OCI-LY7 (cell line): ENCODE data around the gene NACA. TPM values are rescaled to one million over a fixed set of nuclear protein-coding genes. Genes with fewer than 3 reads are reported as not detected.

Experiments
- BruUV-seq: library from RNA; stranded (reverse); fragments of 400-500 nt; replicated peaks from 2 replicates; lab custom pipeline; 2021; lab: Mats Ljungman, UMichigan
- CTCF ChIA-PET: fragments of 300-600 bp; sonication (Branson Sonifier 250); formaldehyde crosslinking; loops from one replicate; lab custom pipeline; 2022; ENCODE audit warnings: antibody characterized with exemption; ENCODE audit not compliant: unreplicated experiment; lab: Charles Lee
- POLR2A ChIA-PET: fragments of 300-600 bp; sonication (Branson Sonifier 250); formaldehyde crosslinking; loops from one replicate; lab custom pipeline; 2022; ENCODE audit warnings: antibody characterized with exemption; lab: Charles Lee
- DNase-seq: peaks from one replicate; pipeline ENCODE4 v3.0.0-alpha.2; 2015; ENCODE audit warnings: low spot score
- H2AFZ ChIP-seq: fragments of 200-600 bp; sonication (generic), shearing (Covaris generic); 2 replicates; pipeline ENCODE4 v1.6.1; 2014; ENCODE audit warnings: mild to moderate bottlenecking, antibody characterized with exemption, low read length, moderate library complexity
- H3K27ac ChIP-seq: fragments of 200-600 bp; sonication (generic); 2 replicates; pipeline ENCODE4 v1.5.1; 2014; ENCODE audit warnings: mixed run types, low read depth, mild to moderate bottlenecking, moderate library complexity, low read length, inconsistent platforms; ENCODE audit not compliant: poor library complexity, severe bottlenecking
- H3K36me3 ChIP-seq: fragments of 200-600 bp; sonication (generic); 2 replicates; pipeline ENCODE4 v1.6.1; 2014; ENCODE audit warnings: mild to moderate bottlenecking, antibody characterized with exemption, low read length, moderate library complexity, mixed read lengths; ENCODE audit not compliant: insufficient read depth
- H3K4me1 ChIP-seq: fragments of 200-600 bp; sonication (generic); 2 replicates; pipeline ENCODE4 v1.5.1; 2014; ENCODE audit warnings: mild to moderate bottlenecking, low read length; ENCODE audit not compliant: insufficient read depth, poor library complexity, severe bottlenecking
- H3K4me2 ChIP-seq: fragments of 200-600 bp; sonication (generic); 2 replicates; pipeline ENCODE4 v1.6.1; 2014; ENCODE audit warnings: mild to moderate bottlenecking, low read length
- H3K4me3 ChIP-seq: fragments of 200-600 bp; sonication (generic); 2 replicates; pipeline ENCODE4 v1.5.1; 2014; ENCODE audit warnings: mild to moderate bottlenecking, low read depth, low read length; ENCODE audit not compliant: poor library complexity, severe bottlenecking
- H3K79me2 ChIP-seq: fragments of 200-600 bp; sonication (generic); 2 replicates; pipeline ENCODE4 v1.6.1; 2016; ENCODE audit warnings: low read depth, mild to moderate bottlenecking, low read length, moderate library complexity, mixed read lengths; ENCODE audit not compliant: insufficient read depth
- H3K9me2 ChIP-seq: fragments of 200-600 bp; sonication (generic); 2 replicates; pipeline ENCODE4 v1.6.1; 2016; ENCODE audit warnings: mild to moderate bottlenecking, low read length, mixed read lengths; ENCODE audit not compliant: insufficient read depth
- H3K9me3 ChIP-seq: fragments of 200-600 bp; sonication (generic); 2 replicates; pipeline ENCODE4 v1.6.1; 2014; ENCODE audit warnings: mild to moderate bottlenecking, mixed run types, low read length, mixed read lengths
- H4K20me1 ChIP-seq: fragments of 200-600 bp; sonication (generic); 2 replicates; pipeline ENCODE4 v1.6.1; 2014; ENCODE audit warnings: mild to moderate bottlenecking, antibody characterized with exemption, low read length, moderate library complexity, mixed read lengths; ENCODE audit not compliant: insufficient read depth
- CTCF ChIP-seq: fragments of 200-600 bp; sonication (generic); conservative IDR thresholded peaks from 2 replicates; pipeline ENCODE4 v1.5.1; 2014; ENCODE audit warnings: mild to moderate bottlenecking, antibody characterized with exemption, low read length, moderate library complexity, mixed read lengths
- EZH2phosphoT487 ChIP-seq: fragments of 200-600 bp; sonication (generic); IDR thresholded peaks from 2 replicates; pipeline ENCODE4 v1.6.1; 2018; ENCODE audit warnings: low read depth, borderline replicate concordance, mild to moderate bottlenecking, mixed run types, antibody characterized with exemption, low read length, moderate library complexity, mixed read lengths
- intact Hi-C: fragments of 100-400 bp; cut with micrococcal nuclease; formaldehyde crosslinking; loops from one replicate; pipeline ENCODE4 v1.10.0; 2022; ENCODE audit not compliant: unreplicated experiment
- total RNA-seq, 2 experiments: library from RNA; depleted of rRNA in 1 of 2; stranded (reverse); fragments of >200 nt in 1 of 2; shearing (Covaris generic) in 1 of 2; gene quantifications; 2 replicates each; pipeline ENCODE4 v1.2.3, GENCODE V29; 2014 to 2022

NACA gene
- total RNA-seq, 2 experiments from 2014 or later: 892 to 1,723 TPM

GRCh38 chr12:56679883-56680575 lies 45.1 kb downstream of the NACA start:
- BruUV-seq: no TSS peak
- peaks cover 36% of the 10 kb centered on the region for H4K20me1 ChIP-seq
- H3K4me1 ChIP-seq: peaks cover 20% of the 10 kb centered on the region
- no peak overlapping the region for H3K27ac ChIP-seq
- H3K4me3 ChIP-seq: no peak overlapping the region
- TF ChIP-seq CTCF (no peak), EZH2phosphoT487 (no peak)
- DNase-seq: no peak
- H3K4me2 ChIP-seq: no peak overlapping the region
- H3K79me2 ChIP-seq: peaks cover 100% of the 10 kb centered on the region
- CTCF ChIA-PET: no interaction called here
- H3K9me3 ChIP-seq: no peaks in the 10 kb centered on the region
- no peaks in the 10 kb centered on the region for H3K9me2 ChIP-seq
- POLR2A ChIA-PET: interaction anchor here (0.7 to 0.8 kb wide), 3 partner anchors 11 to 336 kb away, joined by 3 to 8 read pairs (median 3); no protein-coding TSS in a partner anchor
- H2AFZ ChIP-seq: no peak overlapping the region
- intact Hi-C loops: no loop called here
- peaks cover 95% of the 10 kb centered on the region for H3K36me3 ChIP-seq

GRCh38 chr12:56678852-56679251 lies 46.2 kb downstream of the NACA start:
- intact Hi-C loops: no loop called here
- H4K20me1 ChIP-seq: peaks cover 27% of the 10 kb centered on the region
- BruUV-seq: no TSS peak
- ChIA-PET CTCF (no interaction called here), POLR2A (interaction anchor here (1.2 kb wide), 1 partner anchor 10 kb away, joined by 3 read pairs; no protein-coding TSS in a partner anchor)
- peaks cover 91% of the 10 kb centered on the region for H3K36me3 ChIP-seq
- H3K9me2 ChIP-seq: no peaks in the 10 kb centered on the region
- H3K4me1 ChIP-seq: peaks cover 8% of the 10 kb centered on the region
- H2AFZ ChIP-seq: no peak overlapping the region
- no peak for DNase-seq
- H3K9me3 ChIP-seq: no peaks in the 10 kb centered on the region
- no peak overlapping the region for H3K27ac ChIP-seq
- TF ChIP-seq EZH2phosphoT487 (no peak), CTCF (no peak)
- no peak overlapping the region for H3K4me2 ChIP-seq
- H3K79me2 ChIP-seq: peaks cover 98% of the 10 kb centered on the region
- no peak overlapping the region for H3K4me3 ChIP-seq

GRCh38 chr12:56677680-56678079 lies 47.4 kb downstream of the NACA start:
- no peak overlapping the region for H3K4me3 ChIP-seq
- ChIA-PET POLR2A (interaction anchor here (0.7 to 1.3 kb wide), 3 partner anchors 9 to 955 kb away, joined by 3 to 8 read pairs (median 4); partner anchors contain the start of gene B4GALNT1), CTCF (no interaction called here)
- intact Hi-C loops: no loop called here
- TF ChIP-seq EZH2phosphoT487 (no peak), CTCF (no peak)
- peaks cover 97% of the 10 kb centered on the region for H3K79me2 ChIP-seq
- H3K36me3 ChIP-seq: peaks cover 91% of the 10 kb centered on the region
- H2AFZ ChIP-seq: no peak overlapping the region
- BruUV-seq: TSS peak; percentile 13
- H3K27ac ChIP-seq: no peak overlapping the region
- no peak for DNase-seq
- H3K9me3 ChIP-seq: no peaks in the 10 kb centered on the region
- no peaks in the 10 kb centered on the region for H3K4me1 ChIP-seq
- H3K4me2 ChIP-seq: no peak overlapping the region
- H3K9me2 ChIP-seq: no peaks in the 10 kb centered on the region
- H4K20me1 ChIP-seq: peaks cover 30% of the 10 kb centered on the region
